ENCODE measurements around the gene PANK3. TPM values are rescaled to one million over a fixed set of nuclear protein-coding genes. Genes with fewer than 3 reads are reported as not detected.

The PANK3 gene
- total and polyA plus RNA-seq, 10 of the 15 experiments (the other 5 are each of a cell fraction or from before 2014, with no cell fraction given), result 4.7 to 43.7 (median 23.9) TPM

GRCh38 chr5:168550656-168551055, 28.5 kb downstream of the PANK3 start:
- H3K79me2 ChIP-seq (ENCODE audit: control insufficient read depth, insufficient read depth, low read length), result no peaks in the 10 kb centered on the region
- intact Hi-C loops (cut with micrococcal nuclease; ENCODE audit: unreplicated experiment) (no loop called here), in situ Hi-C loops (cut with MboI) (no loop called here)
- DNase-seq (ENCODE audit: low read depth, low spot score), result no peak
- H3K4me2 ChIP-seq (ENCODE audit: control insufficient read depth, insufficient read depth), result no peak overlapping the region
- no peaks in the 10 kb centered on the region for H3K4me1 ChIP-seq (ENCODE audit: control insufficient read depth, insufficient read depth, low read length)
- TF ChIP-seq MLLT1 (IDR thresholded peaks at IDR 0.05) (no peak), CREM (IDR thresholded peaks at IDR 0.05; ENCODE audit: low read depth) (no peak), CUX1 (IDR thresholded peaks at IDR 0.05; ENCODE audit: insufficient replicate concordance, low read depth, low read length) (no peak), ELK1 (IDR thresholded peaks at IDR 0.05; ENCODE audit: low read depth, low read length) (no peak), DPF2 (IDR thresholded peaks at IDR 0.05) (no peak), LARP7 (IDR thresholded peaks at IDR 0.05) (no peak), E4F1 (IDR thresholded peaks at IDR 0.05; ENCODE audit: borderline replicate concordance, partially characterized antibody) (no peak), E2F8 (IDR thresholded peaks at IDR 0.05; ENCODE audit: low read depth, partially characterized antibody) (no peak), BCL11A (IDR thresholded peaks at IDR 0.05; ENCODE audit: low read depth, low read length) (no peak), NR2C2 (IDR thresholded peaks at IDR 0.05; ENCODE audit: borderline replicate concordance, control insufficient read depth, insufficient read length, low read depth) (no peak), YBX1 (IDR thresholded peaks at IDR 0.05) (no peak), ZNF24 (IDR thresholded peaks at IDR 0.05) (no peak)
- ChIA-PET POLR2A (no interaction called here), CTCF (no interaction called here), RAD21 (ENCODE audit: unreplicated experiment) (no interaction called here), SMC1A (ENCODE audit: uncharacterized antibody, unreplicated experiment) (no interaction called here)
- peaks cover 0 to 14% of the 10 kb centered on the region in 2 experiments; a peak in 2 of 4 replicates for H3K36me3 ChIP-seq (ENCODE audit: control insufficient read depth in 2 of 2, insufficient read depth in 2 of 2, low read length in 1 of 2)
- ATAC-seq, result no peak
- no TSS peak for BruUV-seq (replicated peaks)
- no peak overlapping the region for H3K9ac ChIP-seq (ENCODE audit: control insufficient read depth, insufficient read depth, low read length)
- H3K27me3 ChIP-seq (replicated peaks in 1 of 2; ENCODE audit: control insufficient read depth in 2 of 2, insufficient read depth in 2 of 2, low read length in 1 of 2), result no peaks in the 10 kb centered on the region
- no peaks in the 10 kb centered on the region for H3K9me3 ChIP-seq (replicated peaks; ENCODE audit: control insufficient read depth, insufficient read depth, low read length)
- H4K20me1 ChIP-seq (ENCODE audit: control insufficient read depth, insufficient read depth), result no peaks in the 10 kb centered on the region
- FAIRE-seq, result no peak
- H3K4me3 ChIP-seq, result no peak overlapping the region
- H2AFZ ChIP-seq (ENCODE audit: control insufficient read depth, low read depth, low read length), result no peak overlapping the region
- no peak overlapping the region for H3K27ac ChIP-seq (ENCODE audit: control insufficient read depth, insufficient read depth)
